PFSK-1 (cell line): ENCODE results near the gene NSUN6.

Source experiments
- FOXP2 ChIP-seq: optimal IDR thresholded peaks from 2 replicates; pipeline ENCODE3; 2011; ENCODE audit warnings: borderline replicate concordance, control low read depth, inconsistent platforms; ENCODE audit not compliant: insufficient read depth; ENCODE audit errors: extremely low read length, extremely low read depth
- POLR2AphosphoS5 ChIP-seq: IDR thresholded peaks from 2 replicates; pipeline ENCODE4 v1.6.1; 2012; ENCODE audit warnings: low read depth, mild to moderate bottlenecking, control low read depth, low read length, moderate library complexity
- REST ChIP-seq, 2 experiments: IDR thresholded peaks; 2 replicates each; pipeline versions ENCODE4 v1.6.1 to v1.8.0; 2011 to 2012; ENCODE audit warnings: low read depth in 2 of 2, low read length in 2 of 2, control low read depth in 1 of 2, inconsistent platforms in 1 of 2, mild to moderate bottlenecking in 1 of 2, moderate library complexity in 1 of 2; ENCODE audit not compliant: insufficient read depth in 1 of 2
- SIN3A ChIP-seq: IDR thresholded peaks from 2 replicates; pipeline ENCODE4 v1.6.1; 2012; ENCODE audit warnings: mild to moderate bottlenecking, low read length, moderate library complexity, borderline replicate concordance; ENCODE audit not compliant: insufficient read depth
- TAF1 ChIP-seq: IDR thresholded peaks from 2 replicates; pipeline ENCODE4 v1.6.1; 2012; ENCODE audit warnings: low read length, control low read depth, borderline replicate concordance; ENCODE audit not compliant: insufficient read depth

Gene NSUN6

GRCh38 chr10:18542832-18543231 lies 108.6 kb downstream of the NSUN6 start:
- no peak for TF ChIP-seq POLR2AphosphoS5
- TF ChIP-seq TAF1 = no peak
- TF ChIP-seq SIN3A = no peak
- TF ChIP-seq REST (IDR thresholded peaks at IDR 0.05; ENCODE audit: insufficient read depth in 1 of 2, low read depth in 2 of 2, low read length in 2 of 2) = no peak
- TF ChIP-seq FOXP2 = no peak

- TF ChIP-seq REST (IDR thresholded peaks at IDR 0.05; ENCODE audit: insufficient read depth in 1 of 2, low read depth in 2 of 2, low read length in 2 of 2) (no peak), SIN3A (no peak), FOXP2 (no peak), POLR2AphosphoS5 (no peak)
Observed at GRCh38 chr10:18540195-18540594, 111.2 kb downstream of the NSUN6 start.

GRCh38 chr10:18539335-18539734 lies 112.1 kb downstream of the NSUN6 start:
- TF ChIP-seq SIN3A = no peak
- TF ChIP-seq TAF1 = no peak
- TF ChIP-seq FOXP2 = no peak
- no peak for TF ChIP-seq POLR2AphosphoS5
- no peak for TF ChIP-seq REST (IDR thresholded peaks at IDR 0.05; ENCODE audit: insufficient read depth in 1 of 2, low read depth in 2 of 2, low read length in 2 of 2)

- TF ChIP-seq REST (IDR thresholded peaks at IDR 0.05; ENCODE audit: insufficient read depth in 1 of 2, low read depth in 2 of 2, low read length in 2 of 2) (no peak), POLR2AphosphoS5 (no peak), FOXP2 (no peak), SIN3A (no peak), TAF1 (no peak)
Observed at GRCh38 chr10:18533896-18534295, 117.5 kb downstream of the NSUN6 start.

- TF ChIP-seq POLR2AphosphoS5 (no peak), SIN3A (no peak)
Observed at GRCh38 chr10:18532881-18533535, 118.4 kb downstream of the NSUN6 start.
